Motor neuron (in vitro differentiated cells): ENCODE results near the gene DSCAML1. TPM values are rescaled to one million over a fixed set of nuclear protein-coding genes. Genes with fewer than 3 reads are reported as not detected.

Experiments used
- ATAC-seq, 8 experiments: fragments of 200-7000 bp; cut with Tn5 transposase; replicated peaks in 6 of 8; 2 replicates each; pipeline ENCODE4 v1.8.0; 2021; ENCODE audit warnings: mild to moderate bottlenecking in 8 of 8, moderate library complexity in 8 of 8
- H3K27ac ChIP-seq, 2 donors: fragments of 250-450 bp; sonication (Bioruptor Pico); 2 replicates each; pipeline ENCODE4 v1.9.0; 2021; ENCODE audit warnings: antibody characterized with exemption in 2 of 2, mild to moderate bottlenecking in 2 of 2, moderate library complexity in 1 of 2
- H3K4me1 ChIP-seq, 2 donors: fragments of 250-450 bp; sonication (Bioruptor Pico); replicated peaks in 1 of 2; 2 replicates each; pipeline ENCODE4 v1.6.1; 2021; ENCODE audit warnings: antibody characterized with exemption in 2 of 2, mild to moderate bottlenecking in 2 of 2, moderate library complexity in 1 of 2
- H3K4me3 ChIP-seq, 5 donors: fragments of 250-450 bp; sonication (Bioruptor Pico); 2 replicates each; pipeline ENCODE4 v1.9.0; 2021; ENCODE audit warnings: antibody characterized with exemption in 5 of 5, mild to moderate bottlenecking in 5 of 5, moderate library complexity in 4 of 5
- WGBS, 10 experiments: fragments of 450-650 bp; shearing (Covaris generic); methylation state at CpG; one replicate each; pipeline ENCODE4 v1.0.0; 2022; 5-methylcytosine and 5-hydroxymethylcytosine counted together
- in situ Hi-C, 9 experiments: fragments of 400-800 bp; cut with MboI; loops; one replicate each; pipeline ENCODE4 v1.15.0; 2021; ENCODE audit warnings: low sequenced_read_pairs in 9 of 9, low pct_unique_long_range_greater_than_20kb in 2 of 9; ENCODE audit not compliant: unreplicated experiment in 9 of 9
- total RNA-seq, 8 experiments: library from RNA; unstranded; fragments of 300-600 nt; gene quantifications; 2 replicates each; pipeline versions ENCODE4 v1.2.3 to v1.2.4, GENCODE V29; 2022

Gene DSCAML1
- total RNA-seq, 8 experiments from 2014 or later, result 0.08 to 0.71 (median 0.42) TPM; not detected in 2

DNA sequence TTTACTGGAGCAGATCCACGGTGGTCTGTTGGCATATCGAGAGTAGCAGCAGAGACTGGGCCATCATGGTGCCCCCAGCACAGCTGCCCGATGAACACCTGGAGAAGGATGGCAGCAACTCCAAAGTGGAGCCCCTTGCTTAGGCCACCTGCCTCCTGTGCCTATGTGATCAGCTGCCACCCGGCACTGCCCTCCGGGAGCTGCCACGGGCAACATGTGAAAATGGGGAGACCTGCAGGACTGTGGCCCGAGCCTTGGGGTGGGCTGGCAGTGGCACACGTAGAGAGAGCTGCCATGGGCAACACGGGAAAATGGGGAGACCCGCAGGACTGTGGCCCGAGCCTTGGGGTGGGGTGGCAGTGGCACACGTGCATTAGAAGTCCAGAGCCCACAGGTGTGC lies 24.4 kb upstream of the DSCAML1 start:
- in situ Hi-C loops, result loop anchor here in 7 of 9 experiments (10.0 to 25.0 kb wide), 3 partner anchors 233 to 384 kb away; no protein-coding TSS in a partner anchor
- WGBS, 10 experiments, result 35 to 93% (median 90%) methylated on average over 2 to 9 of the region's 12 CpGs; no CpG with 5 or more reads in 3 of the 10 experiments
- H3K4me1 ChIP-seq, result peaks cover 12 to 30% of the 10 kb centered on the region in 2 donors
- H3K4me3 ChIP-seq, result no peak overlapping the region
- H3K27ac ChIP-seq, result no peak overlapping the region
- no peak for ATAC-seq

DNA sequence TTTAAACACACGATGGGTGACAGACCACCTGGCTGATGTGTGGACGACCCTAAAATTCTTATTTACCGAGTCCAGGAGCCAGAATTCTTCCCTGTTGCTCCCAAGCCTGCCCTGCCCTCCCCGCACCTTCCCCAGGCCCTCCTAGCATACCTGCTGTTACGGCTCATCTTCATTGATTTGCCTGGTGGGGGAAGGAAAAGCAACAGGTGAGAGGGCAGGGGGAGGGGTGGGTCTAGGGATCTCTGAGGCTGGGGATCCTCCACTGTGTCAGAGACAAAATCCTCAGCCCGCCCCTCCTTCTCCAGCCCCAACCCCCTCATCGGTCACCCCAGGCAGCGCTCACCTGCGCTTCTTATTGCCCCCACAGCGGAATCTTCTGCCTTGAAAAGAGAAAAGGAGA lies 23.5 kb upstream of the DSCAML1 start:
- ATAC-seq, result no peak
- 0 to 100% methylated on average over 1 of the region's 10 CpGs; no CpG with 5 or more reads in 8 of the 10 experiments for WGBS, 10 experiments
- in situ Hi-C loops, result loop anchor here in 7 of 9 experiments (10.0 to 25.0 kb wide), 3 partner anchors 234 to 383 kb away; no protein-coding TSS in a partner anchor
- Histone ChIP-seq H3K4me1 (peaks cover 20 to 36% of the 10 kb centered on the region in 2 donors), H3K4me3 (no peak overlapping the region), H3K27ac (no peak overlapping the region)

DNA sequence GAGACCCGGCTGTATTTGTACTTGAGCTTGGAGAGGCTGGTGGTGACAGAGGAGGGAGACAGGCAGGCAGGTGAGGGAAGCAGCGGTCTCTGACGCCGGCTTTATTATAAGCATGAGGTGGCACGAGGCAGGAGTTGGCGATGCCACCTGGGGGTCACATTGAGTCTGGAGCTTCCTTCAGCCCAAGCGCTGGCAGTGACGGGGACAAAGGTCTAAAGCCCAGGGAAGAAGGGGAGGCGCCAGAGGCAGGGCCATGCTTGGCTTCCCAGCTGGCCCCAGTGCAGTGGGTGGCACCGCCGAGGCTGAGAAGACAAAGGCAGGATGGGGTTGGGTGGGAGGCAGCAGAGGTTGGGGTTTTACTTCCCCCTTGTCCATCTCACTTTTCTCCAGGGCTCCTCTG lies 23.1 kb upstream of the DSCAML1 start:
- peaks cover 25 to 41% of the 10 kb centered on the region in 2 donors for H3K4me1 ChIP-seq
- WGBS, 10 experiments, result 56 to 100% (median 89%) methylated on average over 2 to 6 of the region's 11 CpGs; no CpG with 5 or more reads in 5 of the 10 experiments
- H3K4me3 ChIP-seq, result no peak overlapping the region
- no peak for ATAC-seq
- H3K27ac ChIP-seq, result no peak overlapping the region
- in situ Hi-C loops, result loop anchor here in 7 of 9 experiments (10.0 to 25.0 kb wide), 3 partner anchors 235 to 383 kb away; no protein-coding TSS in a partner anchor

DNA sequence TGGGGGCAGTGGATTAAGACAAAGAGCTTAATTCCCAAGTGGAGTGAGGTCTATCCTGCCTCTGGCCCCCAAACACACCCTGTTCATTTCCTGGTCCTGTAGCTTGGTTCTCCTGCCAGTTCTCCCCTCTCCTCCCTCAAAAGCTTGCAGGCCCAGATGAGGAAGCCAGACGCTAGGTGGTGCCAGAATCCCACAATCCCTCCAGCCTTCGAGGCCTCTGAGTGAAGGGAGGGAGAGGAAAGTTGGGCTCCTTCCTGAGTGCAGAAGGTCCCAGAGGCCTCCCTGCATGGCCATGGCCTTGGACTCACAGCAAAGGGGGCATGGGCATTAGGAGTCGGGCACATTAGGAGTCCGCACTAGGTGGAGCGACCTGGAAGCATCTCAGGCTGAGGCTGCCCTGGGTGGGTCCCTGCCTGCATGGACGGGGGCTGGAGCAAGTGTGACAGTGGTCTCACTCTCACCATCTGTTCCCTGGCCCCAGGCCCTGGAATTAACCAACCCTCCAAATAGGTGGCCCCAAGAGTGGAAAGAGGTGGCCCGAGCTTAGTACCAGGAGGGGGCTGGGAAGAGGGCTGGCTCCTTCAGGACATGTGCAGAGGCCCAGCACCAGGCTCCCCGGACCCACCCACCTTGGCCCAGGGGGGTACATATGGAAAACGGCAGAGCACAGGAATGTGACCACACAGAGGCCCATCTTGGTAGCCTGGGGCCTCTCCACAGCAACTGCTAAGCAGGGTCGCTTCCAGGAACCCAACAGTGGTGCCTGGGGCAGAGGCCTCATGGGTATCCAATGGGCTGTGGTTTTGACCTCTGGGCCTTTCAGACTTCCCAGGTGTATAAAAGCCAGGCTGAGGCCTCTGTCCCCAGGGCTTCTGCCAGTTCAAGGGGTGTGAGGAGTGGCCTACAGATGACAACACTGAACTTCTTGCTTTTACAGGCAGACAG lies 22.4 kb upstream of the DSCAML1 start:
- WGBS, 10 experiments, result 0 to 62% (median 27%) methylated on average over 1 to 4 of the region's 10 CpGs; no CpG with 5 or more reads in 6 of the 10 experiments
- ATAC-seq, result peak in 3 of 8 experiments; percentile 9 to 53 (median 17)
- H3K4me3 ChIP-seq, result no peak overlapping the region
- H3K27ac ChIP-seq, result no peak overlapping the region
- H3K4me1 ChIP-seq, result peaks cover 32 to 42% of the 10 kb centered on the region in 2 donors
- in situ Hi-C loops, result loop anchor here in 7 of 9 experiments (10.0 to 25.0 kb wide), 3 partner anchors 235 to 382 kb away; no protein-coding TSS in a partner anchor

DNA sequence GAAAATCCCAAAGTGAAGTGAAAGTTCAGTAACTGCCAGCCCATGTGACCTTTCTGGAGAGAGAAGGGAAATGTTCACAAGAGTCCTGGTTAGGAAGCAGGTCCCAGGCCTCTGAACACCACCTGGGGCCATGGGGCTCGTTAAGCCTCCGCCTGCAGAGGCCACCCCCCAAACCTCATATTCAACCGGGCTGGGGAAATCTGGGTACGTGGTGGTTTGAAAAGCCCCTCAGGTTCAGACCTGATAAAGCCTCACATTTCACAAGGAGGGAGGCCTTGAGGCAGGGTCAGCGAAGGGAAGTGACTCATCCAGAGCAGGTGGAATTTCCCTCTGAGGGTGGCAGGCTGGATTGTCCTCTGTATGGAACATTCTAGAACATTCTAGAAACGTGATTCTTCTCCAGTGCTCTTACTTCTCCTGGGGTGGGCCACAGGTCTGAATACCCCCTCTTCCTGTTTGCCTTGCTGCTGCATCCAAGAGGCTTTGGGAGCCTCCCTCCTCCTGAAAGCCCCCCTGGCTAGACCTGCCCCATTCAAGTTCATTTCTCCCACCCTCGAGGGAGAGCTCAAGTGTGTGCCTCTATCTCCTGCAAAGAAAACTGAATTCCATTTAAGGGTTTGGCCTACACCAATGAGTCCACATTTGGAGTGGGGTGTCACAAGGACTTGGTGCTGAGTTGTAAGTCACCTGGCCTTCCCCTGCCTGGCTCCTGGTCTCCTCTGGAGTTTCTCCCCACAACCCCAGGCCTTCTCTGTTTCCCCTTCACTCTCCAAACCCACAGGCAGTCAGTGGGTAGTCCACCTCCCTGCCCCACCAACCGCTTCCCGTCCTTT lies 21.2 kb upstream of the DSCAML1 start:
- whole genome bisulfite sequencing, 10 experiments, result 0 to 100% (median 57%) methylated on average over 1 to 6 of the region's 9 CpGs; no CpG with 5 or more reads in 3 of the 10 experiments
- Histone ChIP-seq H3K27ac (no peak overlapping the region), H3K4me3 (no peak overlapping the region), H3K4me1 (peaks cover 35 to 42% of the 10 kb centered on the region in 2 donors)
- no peak for ATAC-seq
- in situ Hi-C loops, result loop anchor here in 6 of 9 experiments (25.0 kb wide), 2 partner anchors 244 to 381 kb away; no protein-coding TSS in a partner anchor

DNA sequence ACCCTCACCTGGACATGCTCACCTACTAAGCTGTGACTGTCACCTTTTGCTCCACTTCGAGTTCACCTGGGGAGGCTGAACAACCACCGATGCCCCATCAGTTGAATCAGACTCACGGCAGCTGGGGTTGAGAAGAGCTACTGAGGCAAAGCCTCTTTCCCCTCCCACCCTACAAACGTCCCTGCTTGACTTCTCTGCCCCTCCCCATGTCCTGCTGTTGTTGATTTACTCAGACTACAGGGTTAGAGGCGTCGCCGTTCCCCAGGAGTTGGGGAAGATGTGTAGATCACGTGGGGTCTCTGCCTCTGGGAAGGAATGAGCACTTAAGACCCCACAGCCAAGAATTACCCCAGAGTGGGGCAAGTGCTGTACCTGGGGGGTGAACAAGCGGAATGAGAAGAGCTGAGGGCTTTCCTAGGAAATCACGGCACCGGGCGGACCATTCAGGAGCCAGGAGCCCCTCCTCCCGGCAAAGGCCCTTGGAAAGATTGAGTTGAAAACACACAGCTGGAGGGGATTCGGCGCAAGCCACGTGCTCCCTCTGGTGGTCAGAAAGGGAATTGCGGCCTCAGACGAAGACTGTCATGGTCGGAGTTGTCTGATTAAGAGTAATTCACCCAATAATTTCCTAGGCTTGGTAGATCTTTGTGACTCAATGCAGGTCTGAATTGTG lies 20.5 kb upstream of the DSCAML1 start:
- WGBS, 10 experiments, result 0 to 50% (median 5%) methylated on average over 2 to 6 of the region's 19 CpGs; no CpG with 5 or more reads in 5 of the 10 experiments
- in situ Hi-C loops, result loop anchor here in 6 of 9 experiments (25.0 kb wide), 2 partner anchors 245 to 380 kb away; no protein-coding TSS in a partner anchor
- Histone ChIP-seq H3K4me1 (peaks cover 35 to 45% of the 10 kb centered on the region in 2 donors), H3K27ac (peak overlapping the region in 1 of 2 donors; percentile 78), H3K4me3 (no peak overlapping the region)
- peak; percentile 3 to 61 (median 10) for ATAC-seq

DNA sequence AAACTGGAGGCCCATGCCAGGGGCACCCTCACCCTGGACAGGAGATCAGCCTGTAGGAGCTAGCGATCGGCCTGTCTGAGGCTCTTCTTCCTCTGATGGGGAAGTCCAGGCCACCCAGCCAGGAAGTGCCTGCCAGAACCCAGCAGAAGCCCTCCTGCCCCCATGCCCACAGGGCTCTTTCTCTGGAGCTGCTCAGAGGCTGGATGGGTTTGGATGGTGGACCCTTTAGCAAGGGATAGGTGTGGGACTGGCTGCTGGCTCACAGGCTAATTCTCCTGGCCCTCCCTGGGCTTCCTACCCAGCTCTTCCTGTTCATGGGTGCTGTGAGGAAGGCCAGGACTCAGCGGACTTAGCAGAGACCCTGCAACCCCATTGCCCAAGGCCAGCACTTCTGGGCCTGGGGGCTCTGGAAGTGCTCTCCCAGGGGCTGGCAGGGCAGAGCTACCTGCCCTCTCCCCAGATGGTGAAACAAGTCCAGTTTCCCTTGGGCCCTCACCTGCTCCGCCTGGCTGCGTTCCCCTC lies 19.9 kb upstream of the DSCAML1 start:
- in situ Hi-C loops, result loop anchor here in 6 of 9 experiments (25.0 kb wide), 2 partner anchors 245 to 380 kb away; no protein-coding TSS in a partner anchor
- peaks cover 35 to 45% of the 10 kb centered on the region in 2 donors for H3K4me1 ChIP-seq
- peak in 6 of 8 experiments; percentile 0 to 3 (median 2) for ATAC-seq
- WGBS, 10 experiments, result 70 to 100% (median 90%) methylated on average over 1 to 2 of the region's 5 CpGs; no CpG with 5 or more reads in 6 of the 10 experiments
- no peak overlapping the region for H3K4me3 ChIP-seq
- peak overlapping the region; percentile 39 to 78 for H3K27ac ChIP-seq

DNA sequence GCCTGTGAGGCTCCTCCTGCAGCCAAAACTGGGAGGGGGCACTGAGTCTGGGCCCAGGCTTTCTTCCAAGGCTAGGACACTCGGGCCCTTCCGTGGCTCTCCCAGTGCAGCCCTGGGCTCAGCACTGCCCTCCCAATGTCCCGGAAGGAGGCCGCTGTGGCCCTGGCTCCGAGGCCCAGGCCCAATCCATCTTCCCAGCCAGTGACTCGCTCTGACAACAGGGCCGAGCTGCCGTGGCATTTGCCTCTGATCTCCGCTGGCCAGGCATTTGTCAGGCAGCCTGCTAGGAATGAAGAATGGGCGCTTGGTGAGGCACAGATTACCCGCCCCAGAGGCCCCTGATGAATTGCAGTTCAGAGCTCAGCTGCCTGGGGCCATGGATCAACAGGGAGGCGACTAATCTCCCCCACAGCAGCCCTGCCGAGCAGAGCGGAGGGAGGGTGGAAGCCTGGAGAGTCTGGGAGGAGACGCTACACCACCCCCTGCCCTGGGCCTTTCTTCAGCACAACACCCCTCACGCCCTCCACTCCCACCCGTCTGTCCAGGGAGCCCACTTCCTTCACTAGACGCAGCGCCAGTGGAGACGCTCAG lies 19.2 kb upstream of the DSCAML1 start:
- peaks cover 35 to 45% of the 10 kb centered on the region in 2 donors for H3K4me1 ChIP-seq
- H3K27ac ChIP-seq, result peak overlapping the region; percentile 42 to 78
- WGBS, 10 experiments, result 0 to 80% (median 7%) methylated on average over 1 to 5 of the region's 20 CpGs; no CpG with 5 or more reads in 4 of the 10 experiments
- H3K4me3 ChIP-seq, result no peak overlapping the region
- in situ Hi-C loops, result loop anchor here in 6 of 9 experiments (25.0 kb wide), 2 partner anchors 246 to 379 kb away; no protein-coding TSS in a partner anchor
- peak; percentile 77 to 90 (median 85) for ATAC-seq

DNA sequence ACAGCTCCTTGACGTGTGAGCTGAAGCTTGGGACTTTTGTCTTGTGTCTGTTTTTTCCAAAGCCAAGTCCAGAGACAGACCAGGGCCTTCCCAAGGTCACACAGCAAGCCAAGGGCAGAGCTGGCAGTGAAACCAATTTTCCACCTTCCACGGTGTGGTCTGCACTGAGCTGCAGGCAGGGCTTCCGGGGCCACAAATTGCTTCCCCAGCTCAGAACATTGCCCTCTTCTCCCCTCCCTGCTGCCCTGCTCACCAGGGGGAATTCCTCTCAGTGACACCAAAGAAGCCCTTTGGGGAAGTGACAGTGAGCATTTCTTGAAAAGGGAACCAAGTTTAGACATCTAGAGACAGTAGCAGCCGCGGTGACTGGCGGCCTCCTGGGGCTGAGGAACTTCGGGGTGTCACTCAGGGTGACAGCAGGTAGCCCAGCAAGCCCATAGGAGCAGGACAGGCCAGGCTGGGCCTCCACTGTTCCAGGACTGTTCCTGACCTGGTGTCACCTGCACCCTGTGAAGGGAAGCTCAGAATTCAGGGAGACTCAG lies 18.3 kb upstream of the DSCAML1 start:
- ATAC-seq, result no peak
- peaks cover 35 to 45% of the 10 kb centered on the region in 2 donors for H3K4me1 ChIP-seq
- WGBS, 10 experiments, result 30% methylated on average over 6 of the region's 7 CpGs; no CpG with 5 or more reads in 9 of the 10 experiments
- no peak overlapping the region for H3K4me3 ChIP-seq
- in situ Hi-C loops, result loop anchor here in 6 of 9 experiments (25.0 kb wide), 2 partner anchors 247 to 378 kb away; no protein-coding TSS in a partner anchor
- H3K27ac ChIP-seq, result peak overlapping the region; percentile 2 to 78

DNA sequence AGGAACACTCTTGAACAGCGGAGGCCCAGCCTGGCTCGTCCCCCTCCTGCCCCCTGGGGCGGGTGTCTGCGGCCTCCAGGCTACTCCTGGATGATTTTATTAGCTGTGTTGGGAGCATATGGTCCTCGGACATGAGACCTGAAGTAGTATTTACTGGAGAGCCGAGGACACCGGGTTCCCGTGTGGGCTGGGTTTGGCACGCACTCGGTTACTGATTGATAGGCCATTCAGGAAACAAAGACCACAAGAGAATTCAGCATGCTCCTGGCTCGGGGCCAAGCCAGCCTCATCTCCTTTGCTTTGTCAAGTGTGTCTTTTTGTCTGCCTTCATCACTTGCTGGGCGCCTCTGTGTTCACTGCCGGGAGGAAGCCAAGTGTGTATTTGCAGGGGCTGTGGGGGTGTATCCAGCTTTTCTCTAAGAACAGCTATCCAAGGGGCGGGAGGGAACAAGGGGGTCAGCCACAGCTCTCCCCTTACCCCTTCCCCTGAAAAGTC lies 17.8 kb upstream of the DSCAML1 start:
- peaks cover 35 to 45% of the 10 kb centered on the region in 2 donors for H3K4me1 ChIP-seq
- H3K27ac ChIP-seq, result peak overlapping the region; percentile 2 to 78
- H3K4me3 ChIP-seq, result no peak overlapping the region
- in situ Hi-C loops, result loop anchor here in 6 of 9 experiments (25.0 kb wide), 2 partner anchors 247 to 378 kb away; no protein-coding TSS in a partner anchor
- 0 to 83% (median 55%) methylated on average over 1 to 7 of the region's 14 CpGs; no CpG with 5 or more reads in 5 of the 10 experiments for WGBS, 10 experiments
- peak in 5 of 8 experiments; percentile 1 to 18 (median 3) for ATAC-seq
